Body of pancreas (tissue), 4 donors: ENCODE data around the gene PPM1H. TPM values are rescaled to one million over a fixed set of nuclear protein-coding genes. Genes with fewer than 3 reads are reported as not detected.

Experiments
- ATAC-seq: fragments of 150-250 bp; one replicate; pipeline ENCODE4 v1.9.1; 2016
- DNase-seq, 4 donors: peaks; one replicate each; pipeline ENCODE4 v3.0.0-alpha.2; 2019
- H3K27ac ChIP-seq, 4 donors: fragments of 200-600 bp; sonication (generic); 1 replicate in 3 of 4; 2 replicates in 1 of 4; pipeline versions ENCODE4 v1.5.1 to v1.6.1; 2016 to 2019; ENCODE audit warnings: mild to moderate bottlenecking in 1 of 4, mixed read lengths in 1 of 4, moderate library complexity in 1 of 4
- H3K27me3 ChIP-seq, 2 donors: fragments of 200-600 bp; sonication (generic); one replicate each; pipeline ENCODE4 v1.6.0; 2016; ENCODE audit warnings: mild to moderate bottlenecking in 1 of 2
- H3K36me3 ChIP-seq, 2 donors: fragments of 200-600 bp; sonication (generic); replicated peaks in 1 of 2; 2 replicates each; pipeline ENCODE4 v1.5.1; 2016; ENCODE audit warnings: low read depth in 2 of 2; ENCODE audit not compliant: insufficient read depth in 1 of 2
- H3K4me1 ChIP-seq: fragments of 200-600 bp; sonication (generic); one replicate; pipeline ENCODE4 v1.6.0; 2016
- H3K4me3 ChIP-seq, 2 donors: fragments of 200-600 bp; sonication (generic); 1 replicate in 1 of 2; 2 replicates in 1 of 2; pipeline ENCODE4 v1.5.1; 2016 to 2019
- H3K9me3 ChIP-seq, 3 donors: fragments of 200-600 bp; sonication (generic); 1 replicate in 2 of 3; 2 replicates in 1 of 3; pipeline ENCODE4 v1.5.1; 2016
- POLR2A ChIP-seq, 3 donors: fragments of 450-650 bp; IDR thresholded peaks; one replicate each; pipeline ENCODE4 v1.6.1; 2016; ENCODE audit warnings: antibody characterized with exemption in 3 of 3, mild to moderate bottlenecking in 2 of 3
- WGBS, 2 donors: methylation state at CpG; one replicate each; pipeline ENCODE4 v1.1.5; 2017; 5-methylcytosine and 5-hydroxymethylcytosine counted together
- intact Hi-C: fragments of 100-400 bp; cut with DNase I; formaldehyde crosslinking; loops from one replicate; pipeline ENCODE4 v1.15.1; 2023
- total RNA-seq, 2 donors: library from RNA; depleted of rRNA; stranded (reverse); fragments of >200 nt; gene quantifications; one replicate each; pipeline ENCODE4 v1.1.0, GENCODE V29; 2016
- TF ChIP-seq, protein P1 (sequence below), 7 experiments: fragments of 450-650 bp in 4 of 7; fragments of 200-600 bp in 3 of 7; sonication (generic) in 3 of 7; IDR thresholded peaks; one replicate each; pipeline ENCODE4 v1.5.1; 2016 to 2019; ENCODE audit warnings: antibody characterized with exemption in 7 of 7

The PPM1H gene
- total RNA-seq, 2 donors from 2014 or later = 4.9 to 6.3 TPM

DNA sequence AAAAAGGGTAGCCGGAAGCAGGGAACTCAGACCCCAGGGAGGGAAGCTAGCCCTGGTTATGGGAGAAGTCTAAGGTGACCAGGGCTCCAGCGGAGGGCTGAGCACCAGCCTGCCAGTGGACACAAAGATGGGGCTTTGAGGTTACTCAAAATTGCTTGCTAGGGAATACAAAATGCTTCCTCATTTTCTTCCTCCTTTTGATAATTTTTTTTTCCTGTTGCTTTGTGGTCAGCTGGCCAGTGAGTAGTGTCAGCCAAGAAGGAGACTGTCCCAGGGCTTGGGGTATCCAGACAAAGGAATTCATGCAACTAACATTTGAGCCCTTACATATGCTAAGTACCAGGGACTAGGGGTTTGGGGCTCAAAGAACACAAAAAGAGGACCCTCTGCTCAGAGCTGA lies 206.2 kb downstream of the PPM1H start:
- H3K4me1 ChIP-seq = no peaks in the 10 kb centered on the region
- no peak for TF ChIP-seq POLR2A (IDR thresholded peaks at IDR 0.05)
- TF ChIP-seq, protein P1, sequence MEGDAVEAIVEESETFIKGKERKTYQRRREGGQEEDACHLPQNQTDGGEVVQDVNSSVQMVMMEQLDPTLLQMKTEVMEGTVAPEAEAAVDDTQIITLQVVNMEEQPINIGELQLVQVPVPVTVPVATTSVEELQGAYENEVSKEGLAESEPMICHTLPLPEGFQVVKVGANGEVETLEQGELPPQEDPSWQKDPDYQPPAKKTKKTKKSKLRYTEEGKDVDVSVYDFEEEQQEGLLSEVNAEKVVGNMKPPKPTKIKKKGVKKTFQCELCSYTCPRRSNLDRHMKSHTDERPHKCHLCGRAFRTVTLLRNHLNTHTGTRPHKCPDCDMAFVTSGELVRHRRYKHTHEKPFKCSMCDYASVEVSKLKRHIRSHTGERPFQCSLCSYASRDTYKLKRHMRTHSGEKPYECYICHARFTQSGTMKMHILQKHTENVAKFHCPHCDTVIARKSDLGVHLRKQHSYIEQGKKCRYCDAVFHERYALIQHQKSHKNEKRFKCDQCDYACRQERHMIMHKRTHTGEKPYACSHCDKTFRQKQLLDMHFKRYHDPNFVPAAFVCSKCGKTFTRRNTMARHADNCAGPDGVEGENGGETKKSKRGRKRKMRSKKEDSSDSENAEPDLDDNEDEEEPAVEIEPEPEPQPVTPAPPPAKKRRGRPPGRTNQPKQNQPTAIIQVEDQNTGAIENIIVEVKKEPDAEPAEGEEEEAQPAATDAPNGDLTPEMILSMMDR (IDR thresholded peaks at IDR 0.05) = no peak
- intact Hi-C loops = no loop called here
- WGBS, 2 donors = 62 to 100% methylated on average over 2 of the region's 2 CpGs
- no peaks in the 10 kb centered on the region for H3K36me3 ChIP-seq
- DNase-seq (no peak), ATAC-seq (no peak)
- H3K27ac ChIP-seq = no peak overlapping the region
- H3K9me3 ChIP-seq = no peaks in the 10 kb centered on the region
- H3K4me3 ChIP-seq = no peak overlapping the region
- H3K27me3 ChIP-seq = no peaks in the 10 kb centered on the region

DNA sequence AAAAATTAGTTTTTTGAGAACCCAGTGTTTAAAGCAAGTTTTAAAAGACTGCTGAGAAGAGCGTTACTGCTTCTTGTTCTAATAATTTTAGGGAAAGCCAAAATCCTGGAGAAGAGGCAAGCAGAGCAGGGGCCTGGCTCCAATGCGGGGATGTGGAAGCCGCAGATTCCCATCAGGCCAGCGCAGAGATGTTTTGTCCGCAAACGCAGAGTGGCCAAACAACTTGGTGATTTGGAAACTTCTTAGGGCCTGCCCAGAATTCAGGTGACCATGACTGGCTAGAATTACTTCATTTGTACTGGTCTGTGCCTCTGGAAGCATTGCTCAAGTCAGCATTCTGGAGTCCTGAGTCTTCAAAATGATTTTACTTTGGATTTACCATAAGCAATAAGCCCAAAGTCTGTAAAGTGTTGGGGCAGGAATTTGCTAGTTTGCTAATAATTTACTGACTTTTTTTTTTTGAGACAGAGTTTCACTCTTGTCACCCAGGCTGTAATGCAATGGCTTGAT lies 208.4 kb downstream of the PPM1H start:
- H3K4me1 ChIP-seq = no peaks in the 10 kb centered on the region
- no peak for TF ChIP-seq POLR2A (IDR thresholded peaks at IDR 0.05)
- TF ChIP-seq, protein P1 (IDR thresholded peaks at IDR 0.05) = no peak
- H3K36me3 ChIP-seq = no peaks in the 10 kb centered on the region
- H3K9me3 ChIP-seq = no peaks in the 10 kb centered on the region
- 95 to 98% methylated on average over 6 of the region's 6 CpGs for WGBS, 2 donors
- no peak overlapping the region for H3K4me3 ChIP-seq
- H3K27ac ChIP-seq = no peak overlapping the region
- no peaks in the 10 kb centered on the region for H3K27me3 ChIP-seq
- intact Hi-C loops = no loop called here
- no peak for DNase-seq
- ATAC-seq = no peak

DNA sequence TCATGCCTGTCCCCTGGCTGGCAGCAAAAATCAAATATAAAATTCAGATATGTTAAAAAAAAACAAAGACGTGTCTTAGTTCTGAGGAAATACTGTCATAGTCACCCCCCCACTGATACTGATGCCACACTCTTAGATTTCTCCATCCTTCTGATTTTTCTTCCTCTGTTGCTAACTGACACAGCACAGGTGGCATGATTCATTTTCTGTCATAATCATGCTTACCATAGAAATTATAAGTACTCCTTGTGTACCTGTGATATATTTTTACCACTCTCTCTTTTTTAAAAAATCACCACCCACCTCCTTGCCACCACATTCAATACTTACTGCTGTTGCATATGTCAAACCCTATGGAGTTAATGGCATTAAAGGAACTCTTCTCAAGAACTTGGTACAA lies 209.2 kb downstream of the PPM1H start:
- no peak overlapping the region for H3K27ac ChIP-seq
- H3K4me3 ChIP-seq = no peak overlapping the region
- WGBS, 2 donors = 68 to 79% methylated on average over 1 of the region's 1 CpG
- TF ChIP-seq, protein P1 (IDR thresholded peaks at IDR 0.05) = no peak
- TF ChIP-seq POLR2A (IDR thresholded peaks at IDR 0.05) = no peak
- no peaks in the 10 kb centered on the region for H3K4me1 ChIP-seq
- no peak for DNase-seq
- H3K36me3 ChIP-seq = no peaks in the 10 kb centered on the region
- no peak for ATAC-seq
- no peaks in the 10 kb centered on the region for H3K9me3 ChIP-seq
- H3K27me3 ChIP-seq = no peaks in the 10 kb centered on the region
- intact Hi-C loops = no loop called here

DNA sequence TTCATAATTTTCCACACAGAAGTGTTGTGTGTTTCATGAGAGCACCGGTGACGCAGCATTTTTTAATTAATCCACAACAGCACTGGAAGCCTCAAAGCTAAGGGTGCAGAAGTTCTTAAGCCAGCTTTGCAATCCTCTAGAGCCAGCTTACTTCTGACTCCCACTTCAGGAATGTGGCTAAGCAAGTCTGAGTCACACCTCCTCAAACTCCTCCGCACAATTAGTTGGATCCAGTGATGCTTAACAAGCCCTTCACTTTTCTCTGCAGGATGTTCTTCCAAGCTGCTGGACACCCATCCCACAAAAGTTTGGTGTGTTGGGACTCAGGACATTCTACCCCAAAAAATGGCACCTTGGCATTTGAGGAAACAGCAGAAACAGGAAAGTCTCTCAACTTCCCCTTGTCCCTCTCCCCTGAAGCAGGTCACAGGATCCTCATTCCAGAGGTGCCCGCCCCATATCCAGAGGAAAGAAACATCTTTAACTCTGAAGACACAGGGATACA lies 210.0 kb downstream of the PPM1H start:
- H3K27me3 ChIP-seq = no peaks in the 10 kb centered on the region
- intact Hi-C loops = no loop called here

More for the DNA sequence above, 210.0 kb downstream of the PPM1H start:
- no peaks in the 10 kb centered on the region for H3K4me1 ChIP-seq
- 69 to 70% methylated on average over 4 of the region's 4 CpGs for WGBS, 2 donors
- peak overlapping the region in 2 of 4 donors; percentile 4 to 54 for H3K27ac ChIP-seq
- H3K9me3 ChIP-seq = no peaks in the 10 kb centered on the region
- peak; percentile 93 for ATAC-seq
- no peaks in the 10 kb centered on the region for H3K36me3 ChIP-seq
- DNase-seq = peak; percentile 22 to 62 (median 43)
- TF ChIP-seq, protein P1 (IDR thresholded peaks at IDR 0.05) = no peak
- no peak for TF ChIP-seq POLR2A (IDR thresholded peaks at IDR 0.05)
- H3K4me3 ChIP-seq = no peak overlapping the region
